Suppressor macrophage treated with lipopolysaccharide for 4 hours (primary cell): ENCODE data around the gene ARHGAP22.
A peak's percentile ranks its signal among the peaks of the same experiment; 100 is the strongest.

ENCODE experiments used
- DNase-seq: peaks from one replicate; pipeline ENCODE4 v3.0.0-alpha.2; 2020

Gene ARHGAP22

GRCh38 chr10:48411510-48411909, 193.4 kb downstream of the ARHGAP22 start:
- DNase-seq, result no peak

GRCh38 chr10:48410503-48410902, 194.4 kb downstream of the ARHGAP22 start:
- no peak for DNase-seq

GRCh38 chr10:48406658-48407057, 198.2 kb downstream of the ARHGAP22 start:
- no peak for DNase-seq

GRCh38 chr10:48406204-48406603, 198.7 kb downstream of the ARHGAP22 start:
- peak; percentile 17 for DNase-seq

GRCh38 chr10:48404646-48405045, 200.2 kb downstream of the ARHGAP22 start:
- DNase-seq, result peak; percentile 75

- no peak for DNase-seq
Measured at GRCh38 chr10:48400850-48401220, 204.0 kb downstream of the ARHGAP22 start.

GRCh38 chr10:48400129-48400849, 204.6 kb downstream of the ARHGAP22 start:
- DNase-seq, result no peak

GRCh38 chr10:48399551-48399950, 205.3 kb downstream of the ARHGAP22 start:
- no peak for DNase-seq

GRCh38 chr10:48399056-48399541, 205.8 kb downstream of the ARHGAP22 start:
- no peak for DNase-seq

GRCh38 chr10:48398261-48398660, 206.6 kb downstream of the ARHGAP22 start:
- no peak for DNase-seq
